ENCODE measurements around the gene MRPL49. TPM values are rescaled to one million over a fixed set of nuclear protein-coding genes. Genes with fewer than 3 reads are reported as not detected.
"Not testable (repeated sequence)": the region's sequence is repeated elsewhere in the genome, so short reads cannot be mapped to it uniquely, and the experiment has no call there.

Gene MRPL49
- total and polyA plus RNA-seq, 9 of the 15 experiments (the other 6 are each of a cell fraction or from before 2014, with no cell fraction given): 74.3 to 132 (median 91.2) TPM

- ATAC-seq; H3K4me2 ChIP-seq (ENCODE audit: insufficient read depth, low read length); H2AFZ ChIP-seq (ENCODE audit: low read depth, low read length); H3K9me3 ChIP-seq (replicated peaks; ENCODE audit: control insufficient read depth, insufficient read depth, low read depth, low read length); H3K9ac ChIP-seq (ENCODE audit: insufficient read depth in 1 of 2, low read depth in 2 of 2, low read length in 2 of 2); in situ Hi-C loops (cut with MboI); BruUV-seq (replicated peaks); H3K4me3 ChIP-seq; H3K27ac ChIP-seq (ENCODE audit: extremely low read depth, low read depth, low read length); FAIRE-seq; DNase-seq (ENCODE audit: extremely low read depth in 1 of 4, low spot score in 3 of 4); H3K9me1 ChIP-seq (ENCODE audit: control insufficient read depth, insufficient read depth, low read length); H3K27me3 ChIP-seq (ENCODE audit: control insufficient read depth in 2 of 2, insufficient read depth in 2 of 2, low read length in 2 of 2); H4K20me1 ChIP-seq (replicated peaks; ENCODE audit: control insufficient read depth, insufficient read depth, low read length); TF ChIP-seq CEBPG (tag; conservative IDR thresholded peaks at IDR 0.05 in 1 of 2, IDR thresholded peaks at IDR 0.05 in 1 of 2): not testable (repeated sequence)
- peaks cover 21 to 37% of the 10 kb centered on the region in 2 experiments; a peak in 4 of 5 replicates for H3K4me1 ChIP-seq (replicated peaks in 1 of 2; ENCODE audit: control insufficient read depth in 2 of 2, insufficient read depth in 2 of 2, low read length in 2 of 2)
- ChIA-PET POLR2A (interaction anchor here (0.7 to 9.5 kb wide), 11 partner anchors 9 to 120 kb away, joined by 3 to 182 read pairs (median 4); partner anchors contain the start of genes SPDYC and SYVN1), CTCF (ENCODE audit: low intra/inter-chr PET ratio) (interaction anchor here (1.9 kb wide), 1 partner anchor 272 kb away, joined by 7 read pairs; no protein-coding TSS in a partner anchor)
- WGBS (ENCODE audit: insufficient coverage, low coverage, missing lambda C conversion rate): 90% methylated on average over 18 of the region's 18 CpGs
- H3K36me3 ChIP-seq (ENCODE audit: control insufficient read depth, insufficient read depth, low read length): peaks cover 63% of the 10 kb centered on the region
- TF ChIP-seq SUPT5H (IDR thresholded peaks at IDR 0.05): peak; percentile 8; the same call in 1 of the 2 replicates
- peak; percentile 39; the same call in 1 of the 2 replicates for TF ChIP-seq CEBPG (CRISPR knock-in tag; IDR thresholded peaks at IDR 0.05)
- TF ChIP-seq POLR2G (IDR thresholded peaks at IDR 0.05; ENCODE audit: low read depth, low read length): peak; percentile 45; the same call in 1 of the 2 replicates
- TF ChIP-seq RBFOX2 (IDR thresholded peaks at IDR 0.05; ENCODE audit: low read depth, low read length): peak; percentile 58
- TF ChIP-seq CEBPB (tag; IDR thresholded peaks at IDR 0.05): peak; percentile 57
- peak; percentile 53; the same call in 1 of the 2 replicates for TF ChIP-seq POLR2A (conservative IDR thresholded peaks at IDR 0.05)
- TF ChIP-seq USF1 (CRISPR knock-in tag; IDR thresholded peaks at IDR 0.05): 0 out of 2 replicates have a peak, but pooled peaks have one; percentile 12
- TF ChIP-seq POLR2AphosphoS5 (IDR thresholded peaks at IDR 0.05; ENCODE audit: control insufficient read depth, insufficient read depth, low read depth, low read length): 0 out of 2 replicates have a peak, but pooled peaks have one; percentile 17
- intact Hi-C loops (cut with micrococcal nuclease): loop anchor here (10.0 kb wide), 2 partner anchors 196 to 234 kb away; partner anchors contain the start of gene CDC42EP2
- H3K79me2 ChIP-seq (ENCODE audit: control insufficient read depth, insufficient read depth, low read length): peaks cover 69% of the 10 kb centered on the region
These were observed 3.0 kb upstream of the MRPL49 start for GRCh38 chr11:65118891-65119669.
